Ovary (tissue), 1 donor: ENCODE results near the gene USP17L26.
"Not testable (repeated sequence)": the region's sequence is repeated elsewhere in the genome, so short reads cannot be mapped to it uniquely, and the experiment has no call there.

Source experiments
- EP300 ChIP-seq: sonication (generic); formaldehyde crosslinking; IDR thresholded peaks from one replicate; pipeline ENCODE4 v1.6.1; 2017; ENCODE audit warnings: antibody characterized with exemption
- POLR2A ChIP-seq: fragments of 450-650 bp; IDR thresholded peaks from one replicate; pipeline ENCODE4 v1.6.1; 2017; ENCODE audit warnings: antibody characterized with exemption, mild to moderate bottlenecking, moderate library complexity

GRCh38 chr4:9334358-9334757 lies at the start of gene USP17L26:
- TF ChIP-seq POLR2A, EP300: not testable (repeated sequence)
